ENCODE results near the gene GART. TPM values are rescaled to one million over a fixed set of nuclear protein-coding genes. Genes with fewer than 3 reads are reported as not detected.

Gene GART
- total and polyA plus RNA-seq, 2 donors (not counting 3 experiments of a cell fraction or from before 2014, with no cell fraction given): 12.0 to 112 TPM

DNA sequence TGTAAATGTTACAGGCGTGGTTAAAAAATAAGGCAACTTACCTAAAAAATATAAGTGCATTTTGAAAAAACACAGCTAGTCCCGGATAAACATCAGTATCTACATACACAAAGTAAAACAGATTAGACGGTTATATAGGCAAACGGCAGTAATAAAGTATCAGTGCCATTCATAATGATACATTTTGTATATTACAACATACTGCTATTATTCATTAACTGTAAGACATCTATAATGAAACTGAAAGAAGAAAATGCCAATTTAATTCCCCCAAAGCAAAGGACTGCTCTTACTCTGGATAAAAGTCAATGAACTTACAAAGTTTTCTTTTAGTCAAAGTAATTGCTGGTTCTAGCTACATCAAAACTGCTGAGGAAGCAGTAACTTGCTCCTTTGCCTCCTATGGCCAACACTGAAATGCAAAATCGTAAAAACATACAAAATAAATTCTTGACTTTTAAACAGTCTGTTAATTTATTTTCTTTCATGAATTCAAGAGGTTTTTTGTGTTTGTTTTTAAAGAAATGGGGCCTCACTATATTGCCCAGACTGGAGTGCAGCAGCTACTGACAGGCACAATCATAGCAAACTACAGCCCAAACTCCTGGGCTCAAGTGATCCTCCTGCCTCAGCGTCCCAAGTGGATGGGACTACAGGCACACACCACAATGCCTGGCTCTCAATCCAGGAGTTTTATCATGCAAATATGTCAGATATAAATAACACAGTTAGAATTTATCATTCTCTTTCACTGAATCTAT is 86.1 kb downstream of the GART start:
- no peaks in the 10 kb centered on the region for H3K27me3 ChIP-seq (ENCODE audit: control insufficient read depth in 2 of 2, insufficient read depth in 2 of 2, low read length in 2 of 2)
- no peaks in the 10 kb centered on the region for H4K20me1 ChIP-seq (replicated peaks; ENCODE audit: control insufficient read depth, extremely low read depth, insufficient read depth, low read length)
- H3K9me1 ChIP-seq (replicated peaks; ENCODE audit: control insufficient read depth, extremely low read depth, insufficient read depth, low read length): no peaks in the 10 kb centered on the region
- H3K4me2 ChIP-seq (ENCODE audit: insufficient read depth, low read length): no peak overlapping the region
- POLR2A ChIA-PET: no interaction called here
- no peak overlapping the region for H3K4me3 ChIP-seq (replicated peaks in 1 of 3; ENCODE audit: insufficient read depth in 1 of 3, low read depth in 1 of 3, low read length in 3 of 3)
- no peaks in the 10 kb centered on the region for H3K9me3 ChIP-seq (replicated peaks; ENCODE audit: control insufficient read depth, insufficient read depth, low read length)
- no peak overlapping the region for H3K9ac ChIP-seq (replicated peaks; ENCODE audit: extremely low read depth, insufficient read depth, low read length)
- TF ChIP-seq, protein P1, sequence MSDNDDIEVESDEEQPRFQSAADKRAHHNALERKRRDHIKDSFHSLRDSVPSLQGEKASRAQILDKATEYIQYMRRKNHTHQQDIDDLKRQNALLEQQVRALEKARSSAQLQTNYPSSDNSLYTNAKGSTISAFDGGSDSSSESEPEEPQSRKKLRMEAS (IDR thresholded peaks at IDR 0.05; ENCODE audit: insufficient read depth, insufficient read length): no peak
- TF ChIP-seq EZH2 (IDR thresholded peaks at IDR 0.05; ENCODE audit: borderline replicate concordance, low read depth, low read length, severe bottlenecking) (no peak), JUN (IDR thresholded peaks at IDR 0.05; ENCODE audit: borderline replicate concordance, insufficient read depth, insufficient read length, low read depth) (no peak), FOS (IDR thresholded peaks at IDR 0.05; ENCODE audit: borderline replicate concordance, insufficient read depth, low read length) (no peak), POLR2AphosphoS5 (IDR thresholded peaks at IDR 0.05; ENCODE audit: insufficient read depth, low read depth, low read length) (no peak), MYC (IDR thresholded peaks at IDR 0.05; ENCODE audit: low read depth, low read length) (no peak), GATA2 (IDR thresholded peaks at IDR 0.05; ENCODE audit: insufficient read depth, insufficient read length, low read depth, low read length) (no peak), POLR2A (IDR thresholded peaks at IDR 0.05; ENCODE audit: low read depth, low read length) (no peak)
- TF ChIP-seq, protein P2, sequence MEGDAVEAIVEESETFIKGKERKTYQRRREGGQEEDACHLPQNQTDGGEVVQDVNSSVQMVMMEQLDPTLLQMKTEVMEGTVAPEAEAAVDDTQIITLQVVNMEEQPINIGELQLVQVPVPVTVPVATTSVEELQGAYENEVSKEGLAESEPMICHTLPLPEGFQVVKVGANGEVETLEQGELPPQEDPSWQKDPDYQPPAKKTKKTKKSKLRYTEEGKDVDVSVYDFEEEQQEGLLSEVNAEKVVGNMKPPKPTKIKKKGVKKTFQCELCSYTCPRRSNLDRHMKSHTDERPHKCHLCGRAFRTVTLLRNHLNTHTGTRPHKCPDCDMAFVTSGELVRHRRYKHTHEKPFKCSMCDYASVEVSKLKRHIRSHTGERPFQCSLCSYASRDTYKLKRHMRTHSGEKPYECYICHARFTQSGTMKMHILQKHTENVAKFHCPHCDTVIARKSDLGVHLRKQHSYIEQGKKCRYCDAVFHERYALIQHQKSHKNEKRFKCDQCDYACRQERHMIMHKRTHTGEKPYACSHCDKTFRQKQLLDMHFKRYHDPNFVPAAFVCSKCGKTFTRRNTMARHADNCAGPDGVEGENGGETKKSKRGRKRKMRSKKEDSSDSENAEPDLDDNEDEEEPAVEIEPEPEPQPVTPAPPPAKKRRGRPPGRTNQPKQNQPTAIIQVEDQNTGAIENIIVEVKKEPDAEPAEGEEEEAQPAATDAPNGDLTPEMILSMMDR (IDR thresholded peaks at IDR 0.05; ENCODE audit: extremely low read depth in 1 of 2, insufficient read depth in 1 of 2, low read depth in 1 of 2, low read length in 2 of 2): no peak
- peaks cover 2 to 4% of the 10 kb centered on the region in 2 experiments for H3K36me3 ChIP-seq (ENCODE audit: control insufficient read depth in 2 of 2, extremely low read depth in 1 of 2, insufficient read depth in 2 of 2, low read length in 2 of 2)
- CTCF ChIA-PET: interaction anchor here (1.0 to 3.0 kb wide), 4 partner anchors 11 to 256 kb away, joined by 3 to 12 read pairs (median 4); partner anchors contain the start of gene TMEM50B
- intact Hi-C loops (cut with micrococcal nuclease) (no loop called here), dilution Hi-C loops (cut with MboI; ENCODE audit: extremely low pct_ligation_motif_present, low sequenced_read_pairs) (no loop called here)
- H2AFZ ChIP-seq (ENCODE audit: low read depth, low read length): no peak overlapping the region
- DNase-seq (ENCODE audit: low read depth, low spot score) (no peak), FAIRE-seq (no peak)
- no peaks in the 10 kb centered on the region for H3K79me2 ChIP-seq (ENCODE audit: control insufficient read depth, insufficient read depth, low read length)
- H3K27ac ChIP-seq (ENCODE audit: insufficient read depth, low read depth, low read length): no peak overlapping the region
- H3K4me1 ChIP-seq (ENCODE audit: control insufficient read depth, extremely low read depth, insufficient read depth, low read length): no peaks in the 10 kb centered on the region
- BruUV-seq (replicated peaks): no TSS peak

Other genes starting within 250 kb of the GART start
- gene IFNAR1, start 217.1 kb downstream of the GART start, total RNA-seq: 44.6 and 47.8 TPM in 2 replicates
- gene IFNAR1, start 217.1 kb downstream of the GART start, polyA plus RNA-seq: 7.1 and 16.2 TPM in 2 replicates
- gene IFNGR2, start 138.7 kb downstream of the GART start, total RNA-seq: 46.1 and 47.3 TPM in 2 replicates
- gene IFNGR2, start 138.7 kb downstream of the GART start, polyA plus RNA-seq: 44.2 and 55.3 TPM in 2 replicates
- gene TMEM50B, start 62.1 kb downstream of the GART start, total RNA-seq: 29.3 and 29.7 TPM in 2 replicates
- gene TMEM50B, start 62.1 kb downstream of the GART start, polyA plus RNA-seq: 17.3 and 25.1 TPM in 2 replicates
- gene DNAJC28, start 50.4 kb downstream of the GART start, total RNA-seq: 0.82 and 1.0 TPM in 2 replicates
- gene DNAJC28, start 50.4 kb downstream of the GART start, polyA plus RNA-seq: 0.19 and 0.32 TPM in 2 replicates
- gene SON, start 921 bp upstream of the GART start, total RNA-seq: 297 and 304 TPM in 2 replicates
- gene SON, start 921 bp upstream of the GART start, polyA plus RNA-seq: 83.1 and 107 TPM in 2 replicates
- 25.7 and 29.4 TPM in 2 replicates for gene DONSON, start 46.6 kb upstream of the GART start, total RNA-seq
- 12.1 and 14.3 TPM in 2 replicates for gene DONSON, start 46.6 kb upstream of the GART start, polyA plus RNA-seq
- gene CRYZL1, start 99.6 kb upstream of the GART start, total RNA-seq: 41.1 and 42.1 TPM in 2 replicates
- gene CRYZL1, start 99.6 kb upstream of the GART start, polyA plus RNA-seq: 20.7 and 26.4 TPM in 2 replicates
- 86.8 and 91.9 TPM in 2 replicates for gene ITSN1, start 100.4 kb upstream of the GART start, total RNA-seq
- gene ITSN1, start 100.4 kb upstream of the GART start, polyA plus RNA-seq: 62.1 and 72.2 TPM in 2 replicates

Measured in endothelial cell of umbilical vein (primary cell).